Measurements from ENCODE around the gene SLCO4A1. TPM values are rescaled to one million over a fixed set of nuclear protein-coding genes. Genes with fewer than 3 reads are reported as not detected.

SLCO4A1 gene
- total and polyA plus RNA-seq, 9 of the 15 experiments (the other 6 are each of a cell fraction or from before 2014, with no cell fraction given): 1.6 to 21.9 (median 12.8) TPM

DNA sequence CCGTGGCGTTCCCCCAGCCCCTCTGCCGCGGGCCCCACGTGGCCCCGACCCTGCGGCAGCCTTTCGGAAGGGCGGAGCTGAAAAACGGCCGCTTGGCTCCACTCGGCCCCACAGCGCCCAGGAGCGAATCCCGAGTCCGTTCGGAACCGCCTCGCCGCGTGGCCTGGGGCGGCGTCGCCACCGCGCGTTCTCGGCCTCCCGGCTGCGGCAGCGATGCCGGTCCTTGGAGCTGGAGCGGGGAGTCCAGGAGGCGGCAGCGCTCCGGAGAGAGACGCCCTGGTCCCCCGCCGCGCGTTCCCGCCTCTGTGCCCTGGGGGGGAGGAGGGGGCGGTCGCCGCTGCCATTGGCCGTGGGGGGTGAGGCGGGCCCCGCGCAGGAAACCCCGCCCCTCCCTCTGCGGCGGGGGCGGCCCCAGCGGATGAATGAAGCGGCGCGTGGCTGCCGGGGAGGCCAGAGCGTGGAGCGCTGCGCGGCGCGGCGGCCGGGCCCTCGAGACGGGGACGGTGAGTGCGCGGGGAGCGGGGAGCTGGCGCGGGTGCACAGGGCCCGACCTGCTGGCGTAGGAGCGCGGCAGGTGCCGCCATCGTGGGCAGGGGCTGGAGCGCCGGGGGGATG lies at the start of gene SLCO4A1 (continued):
- TF ChIP-seq, protein P1, sequence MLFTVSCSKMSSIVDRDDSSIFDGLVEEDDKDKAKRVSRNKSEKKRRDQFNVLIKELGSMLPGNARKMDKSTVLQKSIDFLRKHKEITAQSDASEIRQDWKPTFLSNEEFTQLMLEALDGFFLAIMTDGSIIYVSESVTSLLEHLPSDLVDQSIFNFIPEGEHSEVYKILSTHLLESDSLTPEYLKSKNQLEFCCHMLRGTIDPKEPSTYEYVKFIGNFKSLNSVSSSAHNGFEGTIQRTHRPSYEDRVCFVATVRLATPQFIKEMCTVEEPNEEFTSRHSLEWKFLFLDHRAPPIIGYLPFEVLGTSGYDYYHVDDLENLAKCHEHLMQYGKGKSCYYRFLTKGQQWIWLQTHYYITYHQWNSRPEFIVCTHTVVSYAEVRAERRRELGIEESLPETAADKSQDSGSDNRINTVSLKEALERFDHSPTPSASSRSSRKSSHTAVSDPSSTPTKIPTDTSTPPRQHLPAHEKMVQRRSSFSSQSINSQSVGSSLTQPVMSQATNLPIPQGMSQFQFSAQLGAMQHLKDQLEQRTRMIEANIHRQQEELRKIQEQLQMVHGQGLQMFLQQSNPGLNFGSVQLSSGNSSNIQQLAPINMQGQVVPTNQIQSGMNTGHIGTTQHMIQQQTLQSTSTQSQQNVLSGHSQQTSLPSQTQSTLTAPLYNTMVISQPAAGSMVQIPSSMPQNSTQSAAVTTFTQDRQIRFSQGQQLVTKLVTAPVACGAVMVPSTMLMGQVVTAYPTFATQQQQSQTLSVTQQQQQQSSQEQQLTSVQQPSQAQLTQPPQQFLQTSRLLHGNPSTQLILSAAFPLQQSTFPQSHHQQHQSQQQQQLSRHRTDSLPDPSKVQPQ (CRISPR knock-in tag; IDR thresholded peaks at IDR 0.05; ENCODE audit: borderline replicate concordance): no peak
- TF ChIP-seq, protein P2, sequence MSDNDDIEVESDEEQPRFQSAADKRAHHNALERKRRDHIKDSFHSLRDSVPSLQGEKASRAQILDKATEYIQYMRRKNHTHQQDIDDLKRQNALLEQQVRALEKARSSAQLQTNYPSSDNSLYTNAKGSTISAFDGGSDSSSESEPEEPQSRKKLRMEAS (CRISPR knock-in tag; IDR thresholded peaks at IDR 0.05): peak; percentile 91
- TF ChIP-seq, protein P3, sequence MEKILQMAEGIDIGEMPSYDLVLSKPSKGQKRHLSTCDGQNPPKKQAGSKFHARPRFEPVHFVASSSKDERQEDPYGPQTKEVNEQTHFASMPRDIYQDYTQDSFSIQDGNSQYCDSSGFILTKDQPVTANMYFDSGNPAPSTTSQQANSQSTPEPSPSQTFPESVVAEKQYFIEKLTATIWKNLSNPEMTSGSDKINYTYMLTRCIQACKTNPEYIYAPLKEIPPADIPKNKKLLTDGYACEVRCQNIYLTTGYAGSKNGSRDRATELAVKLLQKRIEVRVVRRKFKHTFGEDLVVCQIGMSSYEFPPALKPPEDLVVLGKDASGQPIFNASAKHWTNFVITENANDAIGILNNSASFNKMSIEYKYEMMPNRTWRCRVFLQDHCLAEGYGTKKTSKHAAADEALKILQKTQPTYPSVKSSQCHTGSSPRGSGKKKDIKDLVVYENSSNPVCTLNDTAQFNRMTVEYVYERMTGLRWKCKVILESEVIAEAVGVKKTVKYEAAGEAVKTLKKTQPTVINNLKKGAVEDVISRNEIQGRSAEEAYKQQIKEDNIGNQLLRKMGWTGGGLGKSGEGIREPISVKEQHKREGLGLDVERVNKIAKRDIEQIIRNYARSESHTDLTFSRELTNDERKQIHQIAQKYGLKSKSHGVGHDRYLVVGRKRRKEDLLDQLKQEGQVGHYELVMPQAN (IDR thresholded peaks at IDR 0.05; ENCODE audit: borderline replicate concordance): 0 out of 2 replicates have a peak, but pooled peaks have one; percentile 25
- TF ChIP-seq FOXA3 (CRISPR knock-in tag; conservative IDR thresholded peaks at IDR 0.05 in 1 of 2, IDR thresholded peaks at IDR 0.05 in 1 of 2) (no peak), ADNP (tag; IDR thresholded peaks at IDR 0.05) (no peak), HNRNPLL (IDR thresholded peaks at IDR 0.05; ENCODE audit: low read depth, low read length, poor library complexity, severe bottlenecking) (peak; percentile 10), ZNF444 (CRISPR knock-in tag; IDR thresholded peaks at IDR 0.05) (no peak), ZFX (CRISPR knock-in tag; IDR thresholded peaks at IDR 0.05) (peak; percentile 72), TFAM (CRISPR knock-in tag; conservative IDR thresholded peaks at IDR 0.05) (no peak), ZNF445 (CRISPR knock-in tag; IDR thresholded peaks at IDR 0.05; ENCODE audit: low read depth) (no peak), ZNF232 (CRISPR knock-in tag; IDR thresholded peaks at IDR 0.05) (no peak)
- TF ChIP-seq, protein P4, sequence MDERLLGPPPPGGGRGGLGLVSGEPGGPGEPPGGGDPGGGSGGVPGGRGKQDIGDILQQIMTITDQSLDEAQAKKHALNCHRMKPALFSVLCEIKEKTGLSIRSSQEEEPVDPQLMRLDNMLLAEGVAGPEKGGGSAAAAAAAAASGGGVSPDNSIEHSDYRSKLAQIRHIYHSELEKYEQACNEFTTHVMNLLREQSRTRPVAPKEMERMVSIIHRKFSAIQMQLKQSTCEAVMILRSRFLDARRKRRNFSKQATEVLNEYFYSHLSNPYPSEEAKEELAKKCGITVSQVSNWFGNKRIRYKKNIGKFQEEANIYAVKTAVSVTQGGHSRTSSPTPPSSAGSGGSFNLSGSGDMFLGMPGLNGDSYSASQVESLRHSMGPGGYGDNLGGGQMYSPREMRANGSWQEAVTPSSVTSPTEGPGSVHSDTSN (CRISPR knock-in tag; IDR thresholded peaks at IDR 0.05; ENCODE audit: low read depth): no peak
- TF ChIP-seq, protein P4 (tag; conservative IDR thresholded peaks at IDR 0.05; ENCODE audit: low read depth): no peak
- TF ChIP-seq, protein P5, sequence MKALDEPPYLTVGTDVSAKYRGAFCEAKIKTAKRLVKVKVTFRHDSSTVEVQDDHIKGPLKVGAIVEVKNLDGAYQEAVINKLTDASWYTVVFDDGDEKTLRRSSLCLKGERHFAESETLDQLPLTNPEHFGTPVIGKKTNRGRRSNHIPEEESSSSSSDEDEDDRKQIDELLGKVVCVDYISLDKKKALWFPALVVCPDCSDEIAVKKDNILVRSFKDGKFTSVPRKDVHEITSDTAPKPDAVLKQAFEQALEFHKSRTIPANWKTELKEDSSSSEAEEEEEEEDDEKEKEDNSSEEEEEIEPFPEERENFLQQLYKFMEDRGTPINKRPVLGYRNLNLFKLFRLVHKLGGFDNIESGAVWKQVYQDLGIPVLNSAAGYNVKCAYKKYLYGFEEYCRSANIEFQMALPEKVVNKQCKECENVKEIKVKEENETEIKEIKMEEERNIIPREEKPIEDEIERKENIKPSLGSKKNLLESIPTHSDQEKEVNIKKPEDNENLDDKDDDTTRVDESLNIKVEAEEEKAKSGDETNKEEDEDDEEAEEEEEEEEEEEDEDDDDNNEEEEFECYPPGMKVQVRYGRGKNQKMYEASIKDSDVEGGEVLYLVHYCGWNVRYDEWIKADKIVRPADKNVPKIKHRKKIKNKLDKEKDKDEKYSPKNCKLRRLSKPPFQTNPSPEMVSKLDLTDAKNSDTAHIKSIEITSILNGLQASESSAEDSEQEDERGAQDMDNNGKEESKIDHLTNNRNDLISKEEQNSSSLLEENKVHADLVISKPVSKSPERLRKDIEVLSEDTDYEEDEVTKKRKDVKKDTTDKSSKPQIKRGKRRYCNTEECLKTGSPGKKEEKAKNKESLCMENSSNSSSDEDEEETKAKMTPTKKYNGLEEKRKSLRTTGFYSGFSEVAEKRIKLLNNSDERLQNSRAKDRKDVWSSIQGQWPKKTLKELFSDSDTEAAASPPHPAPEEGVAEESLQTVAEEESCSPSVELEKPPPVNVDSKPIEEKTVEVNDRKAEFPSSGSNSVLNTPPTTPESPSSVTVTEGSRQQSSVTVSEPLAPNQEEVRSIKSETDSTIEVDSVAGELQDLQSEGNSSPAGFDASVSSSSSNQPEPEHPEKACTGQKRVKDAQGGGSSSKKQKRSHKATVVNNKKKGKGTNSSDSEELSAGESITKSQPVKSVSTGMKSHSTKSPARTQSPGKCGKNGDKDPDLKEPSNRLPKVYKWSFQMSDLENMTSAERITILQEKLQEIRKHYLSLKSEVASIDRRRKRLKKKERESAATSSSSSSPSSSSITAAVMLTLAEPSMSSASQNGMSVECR (CRISPR knock-in tag; IDR thresholded peaks at IDR 0.05): peak; percentile 61

All from K562 (cell line).